ENCODE data around the gene C9orf40.

C9orf40 gene

GRCh38 chr9:74979844-74980243, 27.1 kb upstream of the C9orf40 start:
- Histone ChIP-seq H3K27me3 (ENCODE audit: insufficient read depth, low read length, poor library complexity) (no peaks in the 10 kb centered on the region), H3K27ac (ENCODE audit: low read depth, low read length) (no peak overlapping the region), H3K4ac (ENCODE audit: low read depth, low read length) (no peak overlapping the region), H2BK15ac (replicated peaks; ENCODE audit: low read depth) (no peak overlapping the region), H3K56ac (ENCODE audit: low read length) (no peak overlapping the region), H3K4me2 (ENCODE audit: low read length) (no peak overlapping the region), H3K79me1 (ENCODE audit: low read length) (no peaks in the 10 kb centered on the region), H2BK120ac (ENCODE audit: low read depth, low read length) (no peak overlapping the region), H3K79me2 (ENCODE audit: control insufficient read depth, insufficient read depth, low read length) (no peaks in the 10 kb centered on the region), H3K4me1 (ENCODE audit: control insufficient read depth, low read depth, low read length) (no peaks in the 10 kb centered on the region), H4K8ac (ENCODE audit: low read depth, low read length) (no peak overlapping the region), H3K4me3 (ENCODE audit: low read length) (no peak overlapping the region), H3K9ac (ENCODE audit: low read length) (no peak overlapping the region), H3K23ac (ENCODE audit: low read length) (no peak overlapping the region), H4K5ac (ENCODE audit: low read length) (no peak overlapping the region), H2AK5ac (ENCODE audit: low read length) (no peak overlapping the region), H3K18ac (ENCODE audit: low read length) (no peak overlapping the region), H3K36me3 (ENCODE audit: control insufficient read depth, insufficient read depth, low read length) (no peaks in the 10 kb centered on the region), H2BK5ac (ENCODE audit: low read length) (no peak overlapping the region)
- no peak for DNase-seq
- WGBS (ENCODE audit: extremely low coverage, insufficient coverage, low lambda C conversion rate) = no CpG with 5 or more reads among the region's 4 CpGs

- H3K79me1 ChIP-seq (ENCODE audit: low read length) = no peaks in the 10 kb centered on the region
- H3K27ac ChIP-seq (ENCODE audit: low read depth, low read length) = no peak overlapping the region
- DNase-seq = no peak
- no peak overlapping the region for H2BK15ac ChIP-seq (replicated peaks; ENCODE audit: low read depth)
- H2AK5ac ChIP-seq (ENCODE audit: low read length) = no peak overlapping the region
- H3K4ac ChIP-seq (ENCODE audit: low read depth, low read length) = no peak overlapping the region
- H3K4me1 ChIP-seq (ENCODE audit: control insufficient read depth, low read depth, low read length) = no peaks in the 10 kb centered on the region
- no peaks in the 10 kb centered on the region for H3K36me3 ChIP-seq (ENCODE audit: control insufficient read depth, insufficient read depth, low read length)
- no peak overlapping the region for H4K5ac ChIP-seq (ENCODE audit: low read length)
- no peak overlapping the region for H3K56ac ChIP-seq (ENCODE audit: low read length)
- no peak overlapping the region for H3K4me2 ChIP-seq (ENCODE audit: low read length)
- no peaks in the 10 kb centered on the region for H3K27me3 ChIP-seq (ENCODE audit: insufficient read depth, low read length, poor library complexity)
- H3K18ac ChIP-seq (ENCODE audit: low read length) = no peak overlapping the region
- H2BK5ac ChIP-seq (ENCODE audit: low read length) = no peak overlapping the region
- H3K4me3 ChIP-seq (ENCODE audit: low read length) = no peak overlapping the region
- no CpG with 5 or more reads among the region's 4 CpGs for WGBS (ENCODE audit: extremely low coverage, insufficient coverage, low lambda C conversion rate)
- H4K8ac ChIP-seq (ENCODE audit: low read depth, low read length) = no peak overlapping the region
- H3K23ac ChIP-seq (ENCODE audit: low read length) = no peak overlapping the region
- no peak overlapping the region for H2BK120ac ChIP-seq (ENCODE audit: low read depth, low read length)
- H3K79me2 ChIP-seq (ENCODE audit: control insufficient read depth, insufficient read depth, low read length) = no peaks in the 10 kb centered on the region
- no peak overlapping the region for H3K9ac ChIP-seq (ENCODE audit: low read length)
Observed at GRCh38 chr9:74977287-74977686, 24.6 kb upstream of the C9orf40 start.

GRCh38 chr9:74975538-74975937, 22.8 kb upstream of the C9orf40 start:
- Histone ChIP-seq H2BK15ac (replicated peaks; ENCODE audit: low read depth) (no peak overlapping the region), H2BK5ac (ENCODE audit: low read length) (no peak overlapping the region), H2BK120ac (ENCODE audit: low read depth, low read length) (no peak overlapping the region), H2AK5ac (ENCODE audit: low read length) (no peak overlapping the region), H3K79me2 (ENCODE audit: control insufficient read depth, insufficient read depth, low read length) (no peaks in the 10 kb centered on the region), H4K8ac (ENCODE audit: low read depth, low read length) (no peak overlapping the region), H3K27me3 (ENCODE audit: insufficient read depth, low read length, poor library complexity) (no peaks in the 10 kb centered on the region), H3K27ac (ENCODE audit: low read depth, low read length) (no peak overlapping the region), H3K36me3 (ENCODE audit: control insufficient read depth, insufficient read depth, low read length) (no peaks in the 10 kb centered on the region), H3K4ac (ENCODE audit: low read depth, low read length) (no peak overlapping the region), H3K79me1 (ENCODE audit: low read length) (no peaks in the 10 kb centered on the region), H3K56ac (ENCODE audit: low read length) (no peak overlapping the region), H3K4me2 (ENCODE audit: low read length) (no peak overlapping the region), H3K4me3 (ENCODE audit: low read length) (no peak overlapping the region), H3K4me1 (ENCODE audit: control insufficient read depth, low read depth, low read length) (no peaks in the 10 kb centered on the region), H3K9ac (ENCODE audit: low read length) (no peak overlapping the region), H4K5ac (ENCODE audit: low read length) (no peak overlapping the region), H3K18ac (ENCODE audit: low read length) (no peak overlapping the region), H3K23ac (ENCODE audit: low read length) (no peak overlapping the region)
- DNase-seq = no peak
- no CpG with 5 or more reads among the region's 5 CpGs for WGBS (ENCODE audit: extremely low coverage, insufficient coverage, low lambda C conversion rate)

- H2BK5ac ChIP-seq (ENCODE audit: low read length) = no peak overlapping the region
- no peak overlapping the region for H3K4ac ChIP-seq (ENCODE audit: low read depth, low read length)
- DNase-seq = no peak
- H2BK120ac ChIP-seq (ENCODE audit: low read depth, low read length) = no peak overlapping the region
- H3K36me3 ChIP-seq (ENCODE audit: control insufficient read depth, insufficient read depth, low read length) = no peaks in the 10 kb centered on the region
- H3K27me3 ChIP-seq (ENCODE audit: insufficient read depth, low read length, poor library complexity) = no peaks in the 10 kb centered on the region
- H4K5ac ChIP-seq (ENCODE audit: low read length) = no peak overlapping the region
- no peak overlapping the region for H3K56ac ChIP-seq (ENCODE audit: low read length)
- H3K79me1 ChIP-seq (ENCODE audit: low read length) = no peaks in the 10 kb centered on the region
- H4K8ac ChIP-seq (ENCODE audit: low read depth, low read length) = no peak overlapping the region
- no peaks in the 10 kb centered on the region for H3K4me1 ChIP-seq (ENCODE audit: control insufficient read depth, low read depth, low read length)
- no peak overlapping the region for H3K27ac ChIP-seq (ENCODE audit: low read depth, low read length)
- H3K79me2 ChIP-seq (ENCODE audit: control insufficient read depth, insufficient read depth, low read length) = no peaks in the 10 kb centered on the region
- no CpG with 5 or more reads among the region's 1 CpG for WGBS (ENCODE audit: extremely low coverage, insufficient coverage, low lambda C conversion rate)
- H3K4me3 ChIP-seq (ENCODE audit: low read length) = no peak overlapping the region
- no peak overlapping the region for H3K18ac ChIP-seq (ENCODE audit: low read length)
- no peak overlapping the region for H2BK15ac ChIP-seq (replicated peaks; ENCODE audit: low read depth)
- H3K9ac ChIP-seq (ENCODE audit: low read length) = no peak overlapping the region
- no peak overlapping the region for H3K4me2 ChIP-seq (ENCODE audit: low read length)
- H3K23ac ChIP-seq (ENCODE audit: low read length) = no peak overlapping the region
- H2AK5ac ChIP-seq (ENCODE audit: low read length) = no peak overlapping the region
Observed at GRCh38 chr9:74974558-74974957, 21.8 kb upstream of the C9orf40 start.

GRCh38 chr9:74973714-74974113, 21.0 kb upstream of the C9orf40 start:
- H3K4me2 ChIP-seq (ENCODE audit: low read length) = no peak overlapping the region
- DNase-seq = peak; percentile 30
- H2BK5ac ChIP-seq (ENCODE audit: low read length) = no peak overlapping the region
- no peak overlapping the region for H4K8ac ChIP-seq (ENCODE audit: low read depth, low read length)
- no peak overlapping the region for H3K4ac ChIP-seq (ENCODE audit: low read depth, low read length)
- no peak overlapping the region for H2BK15ac ChIP-seq (replicated peaks; ENCODE audit: low read depth)
- no peak overlapping the region for H2AK5ac ChIP-seq (ENCODE audit: low read length)
- no peaks in the 10 kb centered on the region for H3K79me2 ChIP-seq (ENCODE audit: control insufficient read depth, insufficient read depth, low read length)
- no peak overlapping the region for H3K9ac ChIP-seq (ENCODE audit: low read length)
- no peak overlapping the region for H2BK120ac ChIP-seq (ENCODE audit: low read depth, low read length)
- H3K4me3 ChIP-seq (ENCODE audit: low read length) = no peak overlapping the region
- no peaks in the 10 kb centered on the region for H3K36me3 ChIP-seq (ENCODE audit: control insufficient read depth, insufficient read depth, low read length)
- H3K56ac ChIP-seq (ENCODE audit: low read length) = no peak overlapping the region
- no peaks in the 10 kb centered on the region for H3K79me1 ChIP-seq (ENCODE audit: low read length)
- no peak overlapping the region for H4K5ac ChIP-seq (ENCODE audit: low read length)
- no peak overlapping the region for H3K27ac ChIP-seq (ENCODE audit: low read depth, low read length)
- no peak overlapping the region for H3K18ac ChIP-seq (ENCODE audit: low read length)
- H3K4me1 ChIP-seq (ENCODE audit: control insufficient read depth, low read depth, low read length) = no peaks in the 10 kb centered on the region
- no peak overlapping the region for H3K23ac ChIP-seq (ENCODE audit: low read length)
- H3K27me3 ChIP-seq (ENCODE audit: insufficient read depth, low read length, poor library complexity) = no peaks in the 10 kb centered on the region

- Histone ChIP-seq H3K4me1 (ENCODE audit: control insufficient read depth, low read depth, low read length) (no peaks in the 10 kb centered on the region), H3K4me3 (ENCODE audit: low read length) (no peak overlapping the region), H3K23ac (ENCODE audit: low read length) (no peak overlapping the region), H3K36me3 (ENCODE audit: control insufficient read depth, insufficient read depth, low read length) (no peaks in the 10 kb centered on the region), H3K18ac (ENCODE audit: low read length) (no peak overlapping the region), H2BK120ac (ENCODE audit: low read depth, low read length) (no peak overlapping the region), H4K5ac (ENCODE audit: low read length) (no peak overlapping the region), H3K4ac (ENCODE audit: low read depth, low read length) (no peak overlapping the region), H2BK5ac (ENCODE audit: low read length) (no peak overlapping the region), H3K56ac (ENCODE audit: low read length) (no peak overlapping the region), H2BK15ac (replicated peaks; ENCODE audit: low read depth) (no peak overlapping the region), H3K9ac (ENCODE audit: low read length) (no peak overlapping the region), H2AK5ac (ENCODE audit: low read length) (no peak overlapping the region), H3K27me3 (ENCODE audit: insufficient read depth, low read length, poor library complexity) (no peaks in the 10 kb centered on the region), H3K27ac (ENCODE audit: low read depth, low read length) (no peak overlapping the region), H3K79me2 (ENCODE audit: control insufficient read depth, insufficient read depth, low read length) (no peaks in the 10 kb centered on the region), H3K79me1 (ENCODE audit: low read length) (peaks cover 2% of the 10 kb centered on the region), H3K4me2 (ENCODE audit: low read length) (no peak overlapping the region), H4K8ac (ENCODE audit: low read depth, low read length) (no peak overlapping the region)
- WGBS (ENCODE audit: extremely low coverage, insufficient coverage, low lambda C conversion rate) = no CpG with 5 or more reads among the region's 2 CpGs
- no peak for DNase-seq
Observed at GRCh38 chr9:74963056-74963455, 10.3 kb upstream of the C9orf40 start.
